Measurements from ENCODE around the gene PPARD.

The PPARD gene

DNA sequence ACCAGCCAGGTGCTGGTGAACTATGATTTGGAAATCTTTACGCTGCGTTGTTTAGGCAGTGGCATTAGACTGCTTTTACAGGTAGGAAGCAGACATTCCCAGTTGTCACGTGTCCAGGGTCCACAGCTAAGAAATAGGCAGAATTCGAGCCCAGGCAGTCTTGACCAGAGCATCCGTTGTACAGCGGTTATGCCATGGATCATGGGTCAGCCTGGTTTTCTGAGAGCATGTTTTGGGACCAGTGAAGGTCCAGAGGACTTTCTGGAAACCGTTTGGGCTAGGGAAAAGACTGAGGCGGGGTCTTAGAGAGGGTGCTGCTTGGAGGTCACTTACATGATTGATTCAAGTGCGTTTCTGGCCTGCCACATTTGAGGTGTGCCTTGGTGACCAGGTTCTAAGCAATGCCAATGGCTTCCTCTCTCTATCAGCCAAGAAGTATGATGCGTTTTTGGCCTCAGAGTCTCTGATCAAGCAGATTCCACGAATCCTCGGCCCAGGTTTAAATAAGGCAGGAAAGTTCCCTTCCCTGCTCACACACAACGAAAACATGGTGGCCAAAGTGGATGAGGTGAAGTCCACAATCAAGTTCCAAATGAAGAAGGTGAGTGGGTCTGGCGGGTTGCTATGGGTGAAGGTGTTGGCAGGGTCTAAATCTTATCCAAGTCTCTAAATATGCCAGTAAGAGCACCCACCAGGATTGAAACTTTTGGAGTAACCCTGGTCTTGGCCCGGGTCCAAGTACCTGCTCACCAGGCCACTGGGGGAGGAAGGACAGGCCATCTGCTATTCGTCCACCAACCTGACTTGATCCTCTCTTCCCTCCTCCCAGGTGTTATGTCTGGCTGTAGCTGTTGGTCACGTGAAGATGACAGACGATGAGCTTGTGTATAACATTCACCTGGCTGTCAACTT lies 127.6 kb downstream of the PPARD start:
- DNase-seq (ENCODE audit: low read depth, low spot score): no peak

DNA sequence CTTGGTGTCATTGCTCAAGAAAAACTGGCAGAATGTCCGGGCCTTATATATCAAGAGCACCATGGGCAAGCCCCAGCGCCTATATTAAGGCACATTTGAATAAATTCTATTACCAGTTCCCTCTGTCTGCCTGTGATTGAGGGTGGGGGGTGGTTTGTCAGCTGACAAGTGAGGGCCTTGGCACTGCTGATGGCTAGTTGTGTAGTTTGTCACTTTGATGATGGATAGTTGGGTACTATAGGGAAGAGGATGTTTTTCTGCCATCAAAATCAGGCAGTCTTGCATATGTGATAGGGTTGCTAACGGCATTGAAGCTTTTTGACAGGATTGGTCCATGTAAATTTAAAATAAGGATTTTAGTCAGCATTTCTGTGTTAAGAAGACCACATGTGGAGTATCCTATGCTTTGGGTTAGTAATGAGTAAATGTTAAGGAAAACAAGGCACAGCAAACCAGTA lies 128.3 kb downstream of the PPARD start:
- DNase-seq (ENCODE audit: low read depth, low spot score): no peak

DNA sequence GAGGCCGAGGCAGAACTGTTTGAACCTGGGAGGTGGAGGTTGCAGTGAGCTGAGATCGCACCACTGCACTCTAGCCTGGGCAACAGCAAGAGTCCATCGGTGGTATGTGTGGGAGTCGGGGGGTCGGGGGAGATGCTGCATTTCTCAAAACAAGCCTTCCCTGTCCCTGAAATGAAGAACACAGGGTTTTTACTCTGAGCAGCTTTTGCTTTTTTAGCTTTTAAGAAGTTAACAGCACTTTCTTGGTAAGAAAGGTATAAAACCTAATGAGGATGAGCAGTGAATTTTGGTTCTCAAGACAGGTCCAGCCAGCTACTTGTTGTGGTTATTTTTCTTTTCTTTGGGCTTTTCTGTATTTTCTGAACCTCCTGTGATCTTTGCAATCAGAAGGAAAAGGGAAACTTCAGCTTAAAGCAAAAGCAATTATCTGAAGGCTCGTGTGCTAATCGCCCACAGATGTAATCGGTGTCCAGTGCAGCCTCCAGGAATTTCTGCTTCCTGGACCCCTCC lies 129.5 kb downstream of the PPARD start:
- no peak for DNase-seq (ENCODE audit: low read depth, low spot score)

DNA sequence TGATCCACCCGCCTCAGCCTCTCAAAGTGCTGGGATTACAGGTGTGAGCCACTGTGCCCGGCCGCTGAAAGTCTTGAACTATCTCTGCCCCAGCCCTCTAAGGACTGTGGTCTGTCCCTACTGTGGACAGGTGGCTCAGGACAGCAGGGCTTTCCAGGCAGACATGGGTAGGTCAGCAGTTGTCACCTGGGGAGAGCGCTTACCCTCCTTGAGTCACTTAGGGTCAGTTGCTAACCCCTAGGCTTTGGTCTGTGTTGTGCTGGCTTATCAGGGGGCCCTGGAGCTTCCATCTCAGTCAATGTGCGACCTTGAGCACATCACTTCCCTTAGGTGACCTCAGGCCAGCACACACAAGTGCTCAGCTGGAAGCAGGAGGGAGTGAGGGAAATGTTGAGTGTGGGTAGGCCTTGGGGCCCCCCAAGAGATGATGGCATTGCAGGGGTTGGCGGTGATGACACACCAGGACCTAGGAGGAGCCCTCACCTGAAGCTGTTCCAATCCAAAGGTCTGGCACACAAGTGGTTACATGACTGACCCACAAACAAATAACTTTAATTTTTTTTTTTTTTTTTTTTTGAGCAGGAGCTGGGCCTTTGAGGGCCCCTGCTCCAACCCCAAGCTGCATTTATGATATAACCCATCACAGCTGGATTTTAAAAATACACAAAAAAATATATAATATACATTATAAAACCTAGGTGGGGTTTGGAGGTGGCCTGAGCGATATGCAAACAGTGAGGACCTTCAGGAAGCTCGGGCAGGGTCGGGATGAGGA lies 130.9 kb downstream of the PPARD start:
- no peak for DNase-seq (ENCODE audit: low read depth, low spot score)

DNA sequence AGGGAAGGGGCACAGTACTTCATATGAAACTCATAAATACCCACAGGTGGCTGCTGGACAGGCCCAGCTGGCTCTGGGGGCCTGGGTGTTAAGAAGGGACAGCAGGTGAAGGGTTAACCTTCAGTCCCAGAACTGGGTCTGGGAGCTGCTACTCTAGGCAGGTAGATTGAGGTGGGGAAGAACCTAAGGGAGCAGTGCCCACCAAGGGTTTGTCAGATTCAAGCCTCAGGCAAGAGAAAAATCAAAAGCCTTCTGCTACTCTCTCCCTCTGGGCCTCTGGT lies 131.4 kb downstream of the PPARD start:
- DNase-seq (ENCODE audit: low read depth, low spot score): no peak

DNA sequence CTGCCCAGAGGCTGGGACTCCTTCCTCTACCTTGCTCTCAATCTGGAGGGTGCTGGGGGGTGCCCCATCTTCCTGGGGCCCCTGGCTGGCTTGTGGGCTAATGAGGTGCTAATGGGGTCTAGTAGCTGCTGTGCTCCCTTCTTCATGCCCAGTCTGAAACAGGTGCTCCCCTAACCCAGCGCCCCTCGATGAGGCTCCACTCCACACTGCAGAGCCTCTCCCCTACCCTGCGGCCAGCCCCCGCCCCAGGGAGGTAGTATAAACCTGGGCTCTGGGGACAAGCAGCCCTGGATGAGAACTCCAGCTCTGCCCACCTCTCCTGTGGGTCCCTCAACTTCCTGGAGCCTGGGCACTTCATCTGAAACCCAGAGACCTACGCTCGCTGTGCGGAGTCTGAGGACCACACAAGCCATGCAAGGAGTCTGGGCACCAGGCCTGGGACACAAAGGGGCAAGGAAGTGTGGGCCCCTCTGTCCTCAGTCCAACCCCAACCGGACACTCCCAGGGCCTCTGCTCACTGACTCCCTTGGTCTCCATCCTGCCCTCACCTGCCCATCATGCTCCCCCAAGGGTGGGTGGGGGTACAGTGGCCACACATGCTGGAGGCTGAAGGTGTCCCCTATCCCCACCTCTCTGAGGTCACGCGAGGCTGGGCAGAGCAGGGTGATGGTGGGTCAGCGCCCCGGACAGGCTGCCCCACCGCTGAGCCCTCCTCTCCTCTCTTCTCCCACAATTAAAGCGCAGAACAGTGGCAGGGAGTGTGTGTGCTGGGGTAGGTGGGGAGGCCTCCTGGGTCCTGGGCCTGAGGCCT lies 132.0 kb downstream of the PPARD start:
- no peak for DNase-seq (ENCODE audit: low read depth, low spot score)

DNA sequence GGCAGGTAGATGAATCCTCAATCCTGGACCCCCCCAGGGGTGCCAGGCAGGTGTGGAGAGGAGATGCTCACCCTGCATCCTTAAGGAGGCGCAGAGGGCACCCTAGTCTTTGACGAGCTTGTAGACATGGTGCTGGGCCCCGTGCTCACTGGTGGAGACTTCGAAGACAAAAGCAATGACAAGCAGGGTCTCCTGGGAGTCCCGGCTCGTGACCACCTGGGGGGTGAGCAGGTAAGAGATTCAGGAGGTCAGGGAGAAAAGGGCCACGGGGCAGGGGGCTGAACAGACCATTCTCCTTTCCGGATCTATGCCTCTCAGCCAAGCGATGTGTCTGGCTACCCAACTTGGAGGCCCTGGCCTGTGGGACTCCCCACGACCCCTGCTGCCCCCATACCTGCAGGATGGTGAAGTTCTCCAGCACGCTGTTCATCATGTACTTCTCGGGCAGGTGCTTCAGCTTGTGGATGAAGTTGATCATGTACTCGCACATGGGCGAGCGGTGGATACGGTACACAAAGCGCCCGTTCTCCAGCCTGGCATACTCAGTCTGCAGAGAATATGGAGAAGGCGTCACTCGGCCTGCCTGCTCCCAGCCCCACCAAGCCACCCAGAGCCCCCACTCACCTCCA lies 132.7 kb downstream of the PPARD start:
- DNase-seq (ENCODE audit: low read depth, low spot score): no peak

DNA sequence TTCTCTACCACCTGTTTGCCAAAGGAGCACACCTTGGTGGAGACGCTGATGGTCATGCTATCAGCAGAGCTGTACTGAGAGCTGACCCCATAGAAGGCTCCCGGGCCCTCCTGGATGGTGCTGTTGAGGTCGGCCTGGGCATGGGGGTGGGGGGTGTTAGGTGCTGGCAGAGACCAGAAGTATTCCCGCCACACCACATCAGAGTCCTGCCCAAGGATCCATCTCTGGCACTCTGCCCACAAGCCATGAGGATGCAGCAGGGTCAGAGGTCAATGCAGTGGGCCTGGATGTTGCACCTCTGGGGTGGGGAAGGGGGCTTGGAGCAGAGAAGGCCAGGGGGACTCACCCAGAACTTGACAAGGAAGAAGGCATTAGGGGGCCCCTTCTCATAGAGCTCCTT lies 133.2 kb downstream of the PPARD start:
- DNase-seq (ENCODE audit: low read depth, low spot score): no peak

DNA sequence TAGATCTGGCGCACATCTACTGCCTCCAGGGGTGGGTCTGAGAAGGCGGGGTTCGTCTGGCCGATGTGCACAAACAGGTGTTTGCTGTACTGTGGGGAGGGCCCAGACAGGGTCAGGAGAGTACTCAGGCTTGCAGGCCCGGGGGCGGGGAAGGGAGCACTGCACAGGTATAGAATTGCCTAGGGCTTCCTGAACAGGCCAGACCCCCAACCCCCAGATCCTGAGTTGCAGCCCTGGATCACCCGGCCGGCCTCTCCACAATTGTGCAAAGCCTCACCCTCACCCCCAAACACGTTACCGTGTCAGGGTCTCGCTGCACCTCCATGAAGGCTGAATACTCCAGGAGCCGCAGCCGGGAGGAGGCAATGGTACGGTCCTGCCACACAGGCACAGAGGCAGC lies 133.6 kb downstream of the PPARD start:
- DNase-seq (ENCODE audit: low read depth, low spot score): no peak

DNA sequence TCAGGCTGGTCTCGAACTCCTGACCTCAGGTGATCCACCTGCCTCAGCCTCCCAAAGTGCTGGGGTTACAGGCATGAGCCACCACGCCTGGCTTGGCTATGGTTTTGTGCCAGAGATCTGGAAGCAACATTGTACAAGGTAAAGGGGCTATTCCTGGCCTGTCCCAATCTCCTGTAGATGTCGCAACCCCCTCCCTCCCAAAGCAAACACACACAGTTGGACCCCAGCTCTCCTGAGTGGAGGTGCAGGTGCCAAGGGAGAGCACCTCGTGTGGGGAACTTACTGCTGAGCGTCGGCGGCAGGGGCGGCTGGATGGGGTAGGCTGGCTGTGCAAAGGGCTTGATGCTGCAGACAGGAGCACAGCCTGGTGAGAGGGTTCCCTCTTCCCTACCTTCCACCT lies 134.7 kb downstream of the PPARD start:
- DNase-seq (ENCODE audit: low read depth, low spot score): no peak

All from iPS DF 19.7 (cell line).